GM18873 (cell line): ENCODE measurements around the gene TIMM23B.
"Not testable (repeated sequence)": the region's sequence is repeated elsewhere in the genome, so short reads cannot be mapped to it uniquely, and the experiment has no call there.

Source experiments
- ATAC-seq: cut with Tn5 transposase; IDR thresholded peaks from one replicate; pipeline ENCODE4 v1.9.1; 2021; ENCODE audit warnings: mild to moderate bottlenecking, moderate library complexity, moderate number of reproducible peaks; ENCODE audit not compliant: unreplicated experiment, low FRiP score

TIMM23B gene

GRCh38 chr10:49972094-49972493 is 30.2 kb downstream of the TIMM23B start:
- not testable (repeated sequence) for ATAC-seq

GRCh38 chr10:49977756-49978155 is 35.9 kb downstream of the TIMM23B start:
- not testable (repeated sequence) for ATAC-seq

GRCh38 chr10:49987207-49987606 is 45.4 kb downstream of the TIMM23B start:
- ATAC-seq, result not testable (repeated sequence)

GRCh38 chr10:49988376-49988775 is 46.5 kb downstream of the TIMM23B start, which contains the start of gene AGAP6:
Gene AGAP6, plus strand, starts transcription at chr10:49988406. Its CDS starts 310 bp downstream, at chr10:49988716.
- not testable (repeated sequence) for ATAC-seq

- not testable (repeated sequence) for ATAC-seq
Measured at GRCh38 chr10:49995321-49995720, 53.5 kb downstream of the TIMM23B start.

- ATAC-seq, result not testable (repeated sequence)
Measured at GRCh38 chr10:50014024-50014423, 72.2 kb downstream of the TIMM23B start.

- ATAC-seq, result not testable (repeated sequence)
Measured at GRCh38 chr10:50015596-50016220, 73.9 kb downstream of the TIMM23B start.

- ATAC-seq, result not testable (repeated sequence)
Measured at GRCh38 chr10:50016926-50017325, 75.1 kb downstream of the TIMM23B start.

- ATAC-seq, result not testable (repeated sequence)
Measured at GRCh38 chr10:50017646-50018045, 75.8 kb downstream of the TIMM23B start.

- ATAC-seq, result not testable (repeated sequence)
Measured at GRCh38 chr10:50019279-50019678, 77.4 kb downstream of the TIMM23B start.

GRCh38 chr10:50020451-50021024 is 78.7 kb downstream of the TIMM23B start:
- not testable (repeated sequence) for ATAC-seq

GRCh38 chr10:50021646-50022045 is 79.8 kb downstream of the TIMM23B start:
- no peak for ATAC-seq
